ENCODE results near the gene PAX5.

GRCh38 chr9:36997414-36997813, 36.7 kb downstream of the PAX5 start:
- TF ChIP-seq CTCF (IDR thresholded peaks at IDR 0.05; ENCODE audit: low read depth, low read length, poor library complexity, severe bottlenecking) (no peak), EZH2phosphoT487 (IDR thresholded peaks at IDR 0.05; ENCODE audit: borderline replicate concordance, low read length) (no peak)

Measured in DOHH2 (cell line).